CD4-positive, alpha-beta T cell treated with Interleukin-12 subunit alpha and Interleukin-12 subunit beta, for 1 hour (primary cell): ENCODE measurements around the gene GADD45B.
"Not testable (repeated sequence)": the region's sequence is repeated elsewhere in the genome, so short reads cannot be mapped to it uniquely, and the experiment has no call there.

Source experiments
- DNase-seq: peaks from one replicate; pipeline ENCODE4 v3.0.0-alpha.2; 2020

The GADD45B gene

DNA sequence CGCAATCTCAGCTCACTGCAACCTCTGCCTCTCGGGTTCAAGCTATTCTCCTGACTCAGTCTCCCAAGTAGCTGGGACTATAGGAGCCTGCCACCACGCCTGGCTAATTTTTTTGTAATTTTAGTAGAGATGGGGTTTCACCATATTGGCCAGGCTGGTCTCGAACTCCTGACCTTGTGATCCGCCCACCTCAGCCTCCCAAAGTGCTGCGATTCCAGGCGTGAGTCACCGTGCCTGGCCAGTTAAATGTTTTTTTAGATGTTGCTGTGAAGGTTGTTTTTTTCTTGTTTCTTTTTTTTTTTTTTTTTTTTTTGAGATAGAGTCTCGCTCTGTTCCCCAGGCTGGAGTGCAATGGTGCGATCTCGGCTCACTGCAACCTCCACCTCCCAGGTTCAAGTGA lies 42.9 kb downstream of the GADD45B start:
- not testable (repeated sequence) for DNase-seq

DNA sequence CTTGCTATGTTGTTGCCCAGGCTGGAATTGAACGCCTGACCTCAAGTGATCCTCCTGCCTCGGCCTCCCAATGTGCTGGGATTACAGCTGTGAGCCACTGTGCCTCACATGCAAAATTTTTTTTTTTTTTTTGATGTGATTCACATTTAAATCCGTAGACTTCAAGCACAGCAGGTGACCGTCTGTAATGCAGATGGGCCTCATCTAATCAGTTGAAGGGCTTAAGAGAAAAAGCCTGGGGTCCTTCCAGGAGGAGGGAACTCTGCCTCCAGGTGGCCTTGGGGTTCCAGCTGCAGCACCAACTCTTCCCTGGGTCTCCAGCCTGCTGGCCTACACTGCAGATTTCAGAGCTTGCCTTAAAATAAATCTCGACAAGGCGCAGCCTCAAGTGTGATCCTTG lies 43.6 kb downstream of the GADD45B start:
- no peak for DNase-seq

DNA sequence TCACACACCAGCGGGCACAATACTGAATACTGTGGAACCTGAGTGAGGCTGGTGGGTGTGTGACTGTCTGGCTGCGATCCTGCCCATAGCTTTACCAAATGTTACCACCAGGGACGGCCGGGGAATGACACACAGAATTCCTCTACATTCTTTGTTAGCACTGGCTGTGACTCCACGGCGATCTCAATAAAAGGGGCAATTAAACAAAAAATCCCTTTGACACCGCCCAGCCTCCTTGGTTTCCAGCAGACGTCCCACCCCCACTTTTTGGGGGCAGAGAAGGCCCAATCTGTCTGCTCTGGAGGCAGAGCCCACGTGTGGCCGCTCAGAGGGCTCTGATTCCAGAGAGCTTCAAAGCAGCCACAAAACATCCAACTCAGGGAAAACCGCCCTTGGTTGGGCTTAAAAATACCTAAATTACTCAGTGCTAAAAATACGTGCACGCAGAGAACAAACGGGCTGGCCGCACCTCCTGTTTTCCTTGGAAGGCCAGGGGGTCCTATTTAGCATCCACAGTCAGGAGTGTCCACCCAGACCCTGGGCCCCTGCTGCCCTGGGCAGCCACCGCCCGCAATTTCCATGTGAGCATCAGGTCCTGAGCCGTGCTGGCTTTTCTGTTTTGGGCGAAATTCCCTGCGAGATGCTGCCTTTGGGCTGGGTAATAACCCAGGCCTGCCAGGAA lies 47.8 kb downstream of the GADD45B start:
- DNase-seq: no peak

DNA sequence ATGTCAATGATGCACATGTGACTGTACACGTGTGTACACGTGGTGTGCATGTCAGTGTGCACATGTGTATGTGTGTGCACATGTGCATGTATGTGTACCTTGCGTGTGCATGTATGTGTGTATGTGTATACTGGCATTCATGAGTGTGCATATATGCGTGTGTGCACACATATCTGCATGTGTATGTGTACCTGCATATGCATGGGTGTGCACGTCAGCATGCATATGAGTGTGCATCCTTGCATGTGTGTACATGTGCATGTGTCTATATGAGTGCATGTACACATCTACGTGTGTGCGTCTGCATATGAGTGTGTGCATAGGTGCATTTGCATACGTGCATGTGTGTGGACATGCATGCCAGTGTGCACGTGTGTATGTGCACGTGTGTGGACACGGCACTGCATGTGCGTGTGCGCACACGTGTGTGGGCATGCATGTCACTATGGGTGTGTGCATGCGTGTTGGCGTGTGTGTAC lies 48.5 kb downstream of the GADD45B start:
- no peak for DNase-seq

DNA sequence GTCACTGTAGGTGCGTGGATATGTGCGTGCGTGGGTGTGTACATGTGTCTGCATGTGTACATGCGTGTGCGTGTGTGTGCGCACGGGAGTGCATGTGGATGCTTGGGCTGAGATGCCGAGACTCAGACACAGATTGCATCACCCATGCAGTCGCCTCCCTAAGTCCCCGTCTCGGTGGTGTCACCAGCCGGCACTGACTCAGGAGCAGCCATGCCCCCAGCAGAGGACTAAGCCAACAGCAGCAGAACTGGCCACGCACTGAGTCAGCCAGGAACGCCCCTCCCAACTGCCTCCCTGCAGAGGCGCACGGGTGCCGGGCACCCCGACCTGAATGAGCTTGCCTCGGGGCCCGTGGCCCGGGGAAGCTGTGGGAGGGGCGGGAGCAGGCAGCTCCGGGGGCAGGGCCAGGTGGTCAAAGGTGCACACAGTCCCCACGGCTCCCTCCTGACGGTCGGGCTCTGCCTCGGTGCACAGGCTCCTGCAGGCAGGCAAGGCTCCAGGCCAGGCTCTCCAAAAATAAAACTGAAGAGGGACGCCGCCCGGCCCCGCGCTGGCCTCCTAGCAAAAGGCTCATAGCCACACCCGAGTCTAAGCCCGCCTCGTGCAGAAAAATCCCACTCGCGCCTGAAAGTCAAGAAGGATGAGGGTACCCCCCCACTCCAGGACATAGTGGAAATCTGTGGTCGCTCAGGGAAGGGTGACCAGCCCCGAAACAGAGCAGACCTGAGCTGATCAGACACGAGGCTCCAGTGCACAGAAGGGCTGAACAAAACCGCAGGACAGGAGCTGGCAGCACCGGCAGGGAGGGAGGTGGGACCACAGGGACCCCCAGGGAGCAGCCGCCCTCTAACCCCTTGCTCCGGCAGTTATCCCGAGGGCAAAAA lies 49.2 kb downstream of the GADD45B start:
- no peak for DNase-seq

DNA sequence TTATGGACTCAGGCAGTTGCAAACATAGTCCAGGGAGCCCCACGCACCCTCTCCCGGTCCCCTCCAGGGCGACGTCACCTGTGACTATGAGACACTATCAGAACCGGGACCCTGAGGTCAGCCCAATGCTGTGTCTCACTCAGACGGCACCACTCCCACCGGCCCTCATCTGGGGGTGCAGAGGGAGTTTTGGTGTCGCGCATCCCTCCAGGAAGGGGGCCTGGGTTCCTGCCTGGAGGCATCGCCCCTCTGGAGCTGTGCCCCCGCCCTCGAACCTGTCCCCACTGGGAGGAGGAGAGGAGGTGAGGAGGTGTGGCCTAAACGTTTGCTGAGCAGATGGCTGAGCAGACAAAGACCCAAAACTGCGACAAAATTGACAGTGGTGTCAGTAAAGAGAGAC lies 51.2 kb downstream of the GADD45B start:
- DNase-seq: no peak

DNA sequence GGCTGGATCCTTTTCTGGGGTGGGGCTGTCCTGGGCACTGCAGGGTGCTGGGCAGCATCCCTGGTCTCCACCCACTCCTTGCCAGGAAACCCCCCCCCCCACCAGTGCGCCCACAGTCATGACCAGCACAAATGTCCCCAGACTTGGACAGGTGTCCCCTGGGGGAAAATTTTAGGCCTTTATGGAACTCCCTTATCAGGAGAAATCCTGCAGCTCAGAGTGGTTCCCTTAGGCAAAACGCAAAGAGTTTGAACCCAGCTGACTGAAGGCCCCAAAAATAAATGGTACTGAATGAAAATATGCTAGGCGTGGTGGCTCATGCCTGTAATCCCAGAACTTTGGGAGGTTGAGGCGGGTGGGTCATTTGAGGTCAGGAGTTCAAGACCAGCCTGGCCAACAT lies 51.8 kb downstream of the GADD45B start:
- no peak for DNase-seq
